ENCODE data around the gene ELMO3.

ELMO3 gene, protein sequence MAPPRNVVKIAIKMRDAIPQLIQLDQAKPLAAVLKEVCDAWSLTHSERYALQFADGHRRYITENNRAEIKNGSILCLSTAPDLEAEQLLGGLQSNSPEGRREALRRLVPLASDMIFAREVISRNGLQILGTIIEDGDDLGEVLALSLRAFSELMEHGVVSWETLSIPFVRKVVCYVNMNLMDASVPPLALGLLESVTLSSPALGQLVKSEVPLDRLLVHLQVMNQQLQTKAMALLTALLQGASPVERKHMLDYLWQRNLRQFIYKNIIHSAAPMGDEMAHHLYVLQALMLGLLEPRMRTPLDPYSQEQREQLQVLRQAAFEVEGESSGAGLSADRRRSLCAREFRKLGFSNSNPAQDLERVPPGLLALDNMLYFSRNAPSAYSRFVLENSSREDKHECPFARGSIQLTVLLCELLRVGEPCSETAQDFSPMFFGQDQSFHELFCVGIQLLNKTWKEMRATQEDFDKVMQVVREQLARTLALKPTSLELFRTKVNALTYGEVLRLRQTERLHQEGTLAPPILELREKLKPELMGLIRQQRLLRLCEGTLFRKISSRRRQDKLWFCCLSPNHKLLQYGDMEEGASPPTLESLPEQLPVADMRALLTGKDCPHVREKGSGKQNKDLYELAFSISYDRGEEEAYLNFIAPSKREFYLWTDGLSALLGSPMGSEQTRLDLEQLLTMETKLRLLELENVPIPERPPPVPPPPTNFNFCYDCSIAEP

DNA sequence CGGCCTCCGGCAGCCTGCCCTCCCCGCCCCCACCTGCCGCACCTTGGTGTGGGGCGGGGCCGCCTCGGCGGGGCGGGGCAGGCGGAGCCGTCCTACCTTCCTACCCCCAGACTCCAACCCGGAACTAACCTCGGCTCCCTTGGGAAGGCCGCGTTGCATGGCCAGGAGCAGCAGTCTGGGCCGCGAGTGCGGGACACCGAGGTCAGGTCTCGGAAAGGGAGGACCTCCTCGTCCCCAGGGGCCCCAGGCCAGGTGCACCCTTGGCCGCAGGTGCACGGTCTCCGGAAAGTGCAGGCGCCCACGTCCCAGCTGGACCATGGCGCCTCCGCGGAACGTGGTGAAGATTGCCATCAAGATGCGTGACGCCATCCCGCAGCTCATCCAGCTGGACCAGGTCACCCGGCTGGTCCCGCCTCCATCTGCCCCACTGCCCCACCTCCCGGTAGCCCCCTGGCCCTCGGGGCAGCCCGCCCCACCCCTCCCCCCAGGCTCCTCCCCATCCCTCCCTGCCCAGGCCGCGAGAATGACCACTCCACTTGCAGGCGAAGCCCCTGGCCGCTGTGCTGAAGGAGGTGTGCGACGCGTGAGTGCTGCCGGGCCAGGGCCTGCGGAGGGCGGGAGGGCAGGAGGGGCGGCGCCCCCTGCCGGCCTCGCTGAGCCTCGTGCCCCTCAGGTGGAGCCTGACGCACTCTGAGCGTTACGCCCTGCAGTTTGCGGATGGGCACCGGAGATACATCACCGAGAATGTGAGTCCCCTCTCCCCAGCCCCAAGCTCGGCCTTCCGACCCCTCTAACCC lies at the start of gene ELMO3:
Gene ELMO3 (plus strand): TSS at position 121 of the 797 bp plus-strand sequence. CDS start 196 bp downstream, at position 317.
- DNase-seq = no peak

DNA sequence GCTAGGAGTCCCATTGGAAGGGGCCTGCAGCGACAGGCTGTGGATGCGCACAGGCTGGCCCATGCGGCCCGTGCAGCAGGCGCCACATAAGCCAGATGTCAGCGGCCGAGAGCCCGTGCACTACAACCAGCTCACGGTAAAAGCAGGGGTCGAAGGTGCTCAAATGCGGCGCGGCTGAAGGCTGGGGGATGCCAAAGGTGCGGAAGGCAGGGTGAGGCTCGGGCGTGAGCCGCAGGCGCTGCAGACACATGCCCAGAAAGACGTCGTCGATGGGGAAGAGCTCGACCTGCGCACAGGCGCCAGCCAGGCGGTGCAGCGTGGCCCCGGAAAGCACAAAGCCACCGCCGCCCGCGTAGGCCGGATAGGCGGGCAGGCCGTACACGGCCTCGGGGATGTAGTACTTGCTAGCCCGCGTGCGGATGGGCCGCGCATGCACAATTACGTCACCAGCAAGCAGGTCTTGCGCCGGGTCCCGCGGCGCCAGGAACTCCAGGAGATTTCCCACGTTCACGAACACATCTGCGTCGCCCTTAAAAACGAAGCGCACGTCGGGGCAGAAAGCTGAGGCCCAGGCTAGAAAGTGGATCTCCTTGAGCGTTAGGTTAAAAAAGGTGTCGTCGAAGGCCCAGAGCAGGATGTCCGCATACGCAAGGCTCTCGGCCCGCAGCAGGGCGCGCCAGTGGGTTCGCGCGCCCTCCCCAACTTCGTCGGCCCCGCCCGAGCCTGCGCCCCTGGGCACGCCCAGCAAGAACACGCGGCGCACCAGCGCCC lies 49.5 kb upstream of the ELMO3 start:
- DNase-seq = no peak

DNA sequence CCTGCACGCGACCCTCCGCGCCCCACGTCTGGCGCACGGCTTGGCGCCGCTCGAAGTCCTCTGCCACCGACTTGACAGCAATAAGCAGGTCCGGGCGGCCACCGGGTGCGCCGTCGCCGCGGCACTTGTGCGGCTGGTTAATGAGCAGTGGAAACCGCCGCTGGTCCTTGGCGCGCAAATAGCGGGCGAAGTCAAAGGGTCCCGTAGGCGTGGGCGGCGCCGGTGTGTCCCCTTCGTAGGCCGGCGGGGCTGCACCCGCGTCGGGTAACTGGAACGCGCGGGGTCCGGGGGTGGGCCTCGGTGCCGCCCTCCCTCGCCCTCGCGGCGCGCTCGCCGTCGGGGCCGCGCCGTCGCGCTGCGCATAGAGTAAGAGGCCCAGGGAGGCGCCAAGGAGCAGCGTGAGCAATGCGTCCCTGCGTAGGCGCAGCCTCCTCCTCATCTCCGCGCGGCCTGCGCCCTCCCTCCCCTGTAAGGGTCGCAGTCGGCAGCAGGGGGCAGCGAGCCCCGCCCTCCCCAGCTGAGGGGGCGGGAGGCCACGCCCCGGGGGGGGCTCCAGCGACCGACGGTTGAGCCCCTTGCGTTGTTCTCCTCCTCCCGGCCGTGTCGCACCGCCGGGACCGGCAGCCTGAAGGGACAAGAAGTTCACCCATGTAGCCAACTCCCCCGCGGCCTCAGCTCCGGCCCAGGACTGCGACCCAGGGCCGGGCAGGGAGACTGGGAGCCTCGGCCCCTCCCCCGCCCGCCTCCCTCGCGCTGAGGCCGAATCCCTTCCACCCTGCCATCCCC lies 48.7 kb upstream of the ELMO3 start:
- DNase-seq = peak; percentile 51 to 62

DNA sequence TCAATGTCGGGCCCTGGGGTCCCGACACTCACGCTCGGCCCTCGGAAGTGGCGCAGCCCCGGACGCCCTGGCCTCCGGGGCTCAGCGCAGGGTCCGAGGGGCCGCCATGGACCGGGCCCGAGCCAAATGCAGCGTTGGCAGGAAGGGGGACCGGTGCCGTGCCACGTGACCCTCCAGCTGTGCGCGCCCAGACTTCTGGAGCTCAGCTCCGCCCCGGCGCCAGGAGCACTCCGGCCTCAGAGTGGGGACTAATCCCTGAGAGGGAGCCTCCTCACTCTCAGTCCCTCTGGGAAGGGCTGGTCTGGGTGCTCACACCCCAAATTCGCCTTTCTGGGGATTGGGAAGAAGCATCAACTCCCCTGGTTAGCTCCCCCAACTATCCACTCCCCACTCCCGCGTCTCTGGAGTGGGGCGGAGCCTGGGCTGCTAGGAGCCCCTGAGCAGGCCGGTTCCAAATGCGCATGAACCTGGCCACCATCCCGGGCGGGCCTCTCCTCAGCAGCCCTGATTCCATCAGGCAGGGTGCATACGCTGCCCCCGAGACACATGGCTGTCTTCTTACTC lies 48.0 kb upstream of the ELMO3 start, which contains the start of gene B3GNT9:
Gene B3GNT9 (minus strand): TSS at position 166 of the 564 bp plus-strand sequence. CDS start 513 bp downstream, outside the sequence.
- DNase-seq = no peak

DNA sequence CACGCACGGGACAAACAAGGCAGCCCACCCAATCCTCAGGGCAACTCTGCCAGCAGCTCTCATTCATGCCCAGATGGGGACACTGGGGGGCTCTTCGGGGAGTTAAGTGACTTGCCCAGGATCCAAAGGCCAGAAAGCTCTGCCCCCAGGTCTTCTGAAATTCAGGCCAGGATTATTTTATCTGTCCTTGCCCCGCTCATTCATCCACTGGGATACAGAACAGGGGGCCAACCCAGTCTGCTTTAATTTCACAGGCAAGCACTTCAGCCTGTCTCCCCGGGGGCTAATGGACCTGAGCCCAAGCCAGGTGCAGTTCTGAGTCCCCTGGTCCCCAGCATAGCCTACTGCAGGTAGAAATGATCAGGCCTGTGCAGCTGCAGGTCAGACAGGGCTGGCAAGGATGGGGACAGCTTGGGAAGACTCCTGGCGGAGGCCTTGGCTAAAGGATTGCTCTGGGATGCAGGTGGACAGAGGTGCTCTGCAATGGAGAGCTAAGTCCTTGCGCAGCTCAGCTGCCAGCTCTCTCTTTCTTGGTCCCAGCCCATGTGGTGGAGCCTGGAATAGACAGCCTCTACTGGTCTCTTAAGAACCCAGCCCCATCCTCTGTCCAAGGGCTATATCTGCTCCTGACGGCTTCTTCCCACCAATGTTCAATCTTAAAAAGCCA lies 47.4 kb upstream of the ELMO3 start:
- no peak for DNase-seq

DNA sequence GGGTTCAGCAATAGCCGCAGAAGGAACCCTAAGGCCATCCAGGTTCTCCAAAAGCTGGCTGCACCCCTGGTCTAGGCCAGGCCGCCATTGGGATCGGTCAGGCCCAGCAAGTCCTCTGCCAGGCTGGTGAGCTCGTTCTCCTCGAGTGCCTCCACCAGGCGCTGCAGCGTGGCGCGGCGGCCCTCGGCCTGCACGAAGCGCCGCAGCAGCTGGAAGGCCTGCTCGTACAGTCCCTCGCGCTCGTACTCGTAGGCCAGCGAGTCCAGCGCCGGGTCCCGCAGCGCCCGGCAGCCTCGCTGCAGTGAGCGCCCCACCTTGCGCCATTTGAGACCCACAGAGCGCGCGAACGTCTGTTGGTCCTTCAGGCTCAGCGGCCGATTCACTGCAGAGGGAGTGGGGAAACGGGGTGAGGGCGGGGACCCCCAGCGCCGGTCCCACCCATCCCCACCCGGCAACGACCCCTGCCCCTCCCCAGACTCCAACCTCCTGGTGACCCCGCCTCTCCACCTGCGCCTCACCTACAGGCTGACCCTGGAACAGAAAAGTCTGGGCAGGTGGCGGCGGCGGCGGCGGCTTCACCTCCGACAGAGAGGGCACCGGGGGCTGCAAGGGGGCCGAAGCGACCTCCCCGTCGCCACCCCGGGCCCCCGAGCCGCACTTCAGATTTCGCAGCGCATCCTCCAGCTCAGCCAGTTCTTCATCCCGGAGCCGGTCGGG lies 44.2 kb upstream of the ELMO3 start:
- DNase-seq = no peak

DNA sequence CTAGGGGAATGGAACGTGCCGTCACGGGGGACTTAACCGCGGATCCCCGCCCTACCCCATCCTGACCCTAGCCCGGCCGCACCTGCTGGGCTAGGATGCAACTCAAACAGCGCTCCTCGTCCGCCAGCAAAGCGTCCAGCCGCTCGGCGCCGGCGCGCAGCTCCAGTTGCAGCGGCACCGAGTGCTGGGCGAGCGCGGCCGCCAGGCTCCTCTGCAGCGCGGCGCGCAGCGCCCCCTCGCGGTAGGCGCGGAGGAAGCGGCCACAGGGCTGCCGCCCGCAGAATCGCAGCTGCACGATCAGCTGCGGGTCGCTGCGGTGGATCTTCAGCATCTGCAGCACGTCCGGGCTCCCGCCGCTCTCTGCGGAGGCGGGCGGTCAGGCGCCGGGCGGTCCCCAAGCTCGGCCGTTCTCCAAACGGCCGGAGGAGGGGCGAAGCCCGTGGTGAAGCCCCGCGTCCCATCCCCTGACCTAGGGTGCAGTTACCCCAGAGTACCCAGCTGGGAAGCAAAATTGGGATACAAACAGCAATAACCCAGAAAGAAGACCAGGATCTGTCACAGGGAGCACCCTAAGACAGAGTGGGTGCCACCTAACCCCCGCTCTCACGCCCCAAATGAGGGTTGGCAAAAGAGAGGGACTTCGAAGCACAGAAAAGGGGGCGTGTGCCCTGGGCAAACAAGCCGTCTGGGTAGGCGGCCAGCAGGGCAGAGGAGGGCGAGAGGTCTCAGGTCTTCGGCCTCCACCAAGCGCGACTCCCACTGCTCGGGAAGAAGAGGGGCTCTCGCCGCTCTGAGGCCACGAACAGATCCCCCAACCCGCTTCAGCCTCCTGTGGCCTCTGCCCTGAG lies 43.4 kb upstream of the ELMO3 start:
- peak; percentile 66 to 68 for DNase-seq

DNA sequence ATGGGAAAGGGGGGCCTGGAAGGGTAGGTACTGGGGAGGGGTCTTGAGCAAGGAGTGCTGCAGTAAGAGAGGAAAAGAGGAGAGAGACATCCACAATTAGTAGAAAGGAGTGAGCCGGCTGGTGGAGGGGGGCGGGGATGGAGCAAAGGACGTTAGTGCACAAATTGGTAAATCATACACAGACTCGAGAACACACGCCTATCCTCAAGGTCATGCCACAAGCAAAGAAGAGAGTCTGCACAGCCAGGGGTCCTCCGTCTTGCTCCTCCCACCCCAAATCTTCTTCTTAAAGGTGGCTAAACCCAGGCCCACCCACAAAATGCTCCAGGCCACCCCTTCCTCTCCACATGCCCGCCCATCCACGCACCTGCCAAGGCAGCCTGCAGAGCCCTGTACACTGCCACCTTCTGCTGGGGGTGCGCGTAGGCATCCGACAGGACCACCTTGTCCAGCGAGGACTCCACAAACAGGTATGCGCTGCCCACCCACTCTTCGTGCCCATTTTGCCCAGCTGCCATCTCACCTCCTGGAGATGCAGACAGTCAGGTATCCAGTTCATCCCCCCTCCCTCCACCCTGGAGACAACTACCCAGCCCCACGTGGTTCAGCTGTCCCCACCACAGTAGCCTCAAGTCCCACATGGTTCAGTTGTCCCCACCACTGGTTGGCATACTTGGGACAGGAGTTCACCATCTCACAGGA lies 42.6 kb upstream of the ELMO3 start:
- no peak for DNase-seq

DNA sequence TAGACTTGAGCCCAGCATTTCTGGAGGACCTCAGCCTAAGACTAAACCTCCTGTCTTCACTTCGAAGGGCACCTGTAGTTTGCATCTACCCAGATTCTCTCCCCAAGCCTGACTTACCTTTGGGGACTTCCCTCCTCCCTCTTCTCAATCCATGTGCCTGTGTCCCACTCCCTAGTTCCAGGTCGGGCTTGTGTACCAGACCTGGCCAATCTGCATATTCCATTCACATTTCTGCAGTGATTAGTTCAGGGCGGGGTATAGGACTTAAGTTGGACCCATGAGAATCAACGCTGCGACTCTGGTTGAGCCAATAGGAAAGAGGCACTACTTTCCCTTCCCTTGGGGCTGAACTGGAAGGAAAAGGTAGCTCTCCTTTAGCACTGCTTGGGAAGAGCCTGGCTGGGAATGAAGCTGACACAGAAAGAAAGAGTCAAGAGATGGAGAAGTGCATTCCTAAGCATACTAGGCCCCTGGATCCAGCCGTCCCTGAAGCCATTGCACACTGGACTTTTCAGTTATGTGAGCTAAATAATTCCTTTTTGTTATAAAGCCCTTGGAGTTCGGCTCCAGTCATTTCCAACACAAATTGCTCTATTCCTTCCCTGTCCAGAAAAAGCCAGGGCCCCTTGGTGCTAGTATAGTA lies 41.7 kb upstream of the ELMO3 start:
- DNase-seq = no peak

DNA sequence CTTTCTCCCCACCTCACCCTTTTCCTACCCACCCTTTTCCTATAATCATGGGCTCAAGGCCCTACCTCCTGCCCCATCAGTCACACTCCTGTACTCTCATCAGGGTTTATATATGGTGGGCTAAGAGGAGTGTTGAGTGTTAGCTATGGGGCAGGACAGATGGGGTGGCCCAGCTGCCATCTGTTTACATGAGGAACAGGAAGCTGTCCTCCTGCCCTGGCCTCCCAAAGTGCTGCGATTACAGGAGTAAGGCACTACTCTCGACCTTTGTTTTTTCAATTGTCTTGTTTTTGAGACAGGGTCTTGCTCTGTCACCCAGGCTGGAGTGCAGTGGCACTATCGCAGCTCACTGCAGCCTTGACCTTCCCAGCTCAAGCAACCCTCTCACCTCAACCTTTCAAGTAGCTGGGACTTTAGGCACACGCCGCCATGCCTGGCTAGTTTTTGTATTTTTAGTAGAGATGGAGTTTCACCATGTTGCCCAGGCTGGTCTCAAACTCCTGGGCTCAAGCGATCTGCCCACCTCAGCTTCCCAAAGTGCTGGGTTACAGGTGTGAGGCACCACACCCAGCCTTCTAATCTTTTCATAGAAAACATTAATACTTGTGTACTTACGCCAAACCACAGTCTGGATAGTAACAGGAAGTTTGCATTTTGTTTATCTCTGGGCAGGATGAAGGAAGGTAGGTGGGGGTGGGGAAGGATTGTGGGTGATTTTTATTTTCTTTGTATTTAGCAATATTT lies 40.9 kb upstream of the ELMO3 start:
- no peak for DNase-seq

DNA sequence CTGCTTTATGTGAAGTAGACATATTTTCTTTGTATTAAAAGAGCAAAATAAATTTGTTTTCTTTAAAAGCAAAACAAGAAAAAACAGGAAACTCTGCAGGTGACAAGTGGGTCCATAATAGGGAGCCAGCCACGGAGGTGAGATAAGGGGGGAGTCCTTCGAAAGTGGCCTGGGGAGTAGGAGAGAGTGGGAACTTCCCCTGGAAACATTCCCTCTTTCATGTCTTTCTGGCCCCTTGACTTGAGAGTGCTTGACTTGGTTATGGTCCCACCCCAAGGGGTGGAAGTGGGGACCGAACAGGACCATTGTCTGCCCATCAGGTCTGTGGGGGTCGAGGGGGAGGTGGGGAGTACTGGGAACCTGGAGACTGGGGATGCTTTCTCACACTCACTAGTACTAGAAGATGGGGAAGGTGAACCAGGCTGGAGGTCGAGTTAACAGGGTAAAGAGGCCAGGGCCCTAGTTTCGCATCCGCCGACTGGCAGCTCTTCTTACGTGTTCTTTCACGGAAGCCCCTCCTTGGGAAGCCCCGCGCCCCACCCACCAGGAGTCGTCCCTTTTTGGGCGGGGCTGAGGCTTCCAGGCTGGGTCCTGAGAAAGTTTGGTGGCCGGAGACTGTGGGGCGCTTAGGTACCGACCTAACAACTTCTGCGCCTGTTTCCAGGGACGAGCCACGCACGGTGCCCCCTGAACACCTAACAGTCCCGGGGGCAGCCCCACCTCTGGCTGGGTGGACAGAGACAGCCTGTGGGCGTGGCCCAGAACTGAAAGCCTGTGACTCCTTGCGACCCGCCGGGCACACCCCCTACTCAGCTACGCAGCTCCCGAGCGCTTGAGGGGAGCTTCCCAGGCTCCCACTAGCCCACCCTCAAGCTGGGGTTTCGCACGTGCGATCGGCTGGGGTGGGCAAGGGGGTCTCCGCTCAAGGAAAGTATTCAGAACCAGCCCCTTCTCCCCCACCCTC lies 40.0 kb upstream of the ELMO3 start:
- DNase-seq = peak; percentile 79 to 80

DNA sequence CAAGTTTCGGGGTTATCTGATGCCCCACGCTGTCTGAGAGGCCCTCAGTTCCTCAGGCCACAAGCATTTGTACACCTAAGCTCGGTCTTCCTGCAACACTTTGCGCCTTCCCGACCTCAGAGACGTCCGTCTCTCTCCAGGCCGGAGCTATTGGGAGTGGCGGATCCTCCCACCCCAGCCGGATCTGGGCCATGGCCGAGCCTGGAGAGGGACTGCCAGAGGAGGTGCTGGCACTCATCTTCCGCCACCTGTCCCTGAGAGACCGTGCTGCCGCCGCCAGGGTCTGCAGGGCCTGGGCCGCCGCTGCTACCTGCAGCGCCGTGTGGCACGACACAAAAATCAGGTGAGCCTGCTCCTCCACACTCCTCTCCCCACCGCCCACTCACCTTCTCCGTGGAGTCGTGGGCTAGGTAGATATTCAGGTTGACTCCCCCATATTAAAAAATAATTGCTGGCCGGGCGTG lies 37.3 kb upstream of the ELMO3 start:
- DNase-seq = no peak

DNA sequence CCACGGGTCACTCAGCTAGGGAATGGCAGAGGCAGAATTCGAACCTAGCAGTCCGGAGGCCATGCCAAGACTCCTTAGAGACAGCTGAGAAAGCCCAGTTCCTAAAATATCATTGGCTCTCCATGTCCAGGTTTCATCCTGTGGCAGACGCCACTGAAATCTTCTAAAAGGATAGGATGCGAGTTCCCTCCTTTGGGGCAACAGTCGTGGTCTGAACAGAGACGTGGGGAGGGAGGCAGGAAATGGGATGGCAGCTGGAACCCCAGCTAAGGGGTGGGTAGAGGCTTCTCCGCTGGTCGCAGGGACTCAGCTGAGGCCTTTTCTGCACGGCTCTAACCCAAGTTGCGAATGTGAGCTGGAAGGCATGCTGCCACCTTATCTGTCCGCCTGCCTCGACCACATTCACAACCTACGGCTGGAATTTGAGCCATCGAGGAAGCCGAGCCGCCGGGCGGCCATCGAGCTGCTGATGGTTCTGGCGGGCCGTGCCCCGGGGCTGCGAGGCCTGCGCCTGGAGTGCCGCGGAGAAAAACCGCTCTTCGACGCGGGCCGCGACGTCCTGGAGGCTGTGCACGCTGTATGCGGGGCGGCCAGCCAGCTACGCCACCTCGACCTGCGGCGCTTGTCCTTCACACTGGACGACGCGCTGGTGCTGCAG lies 36.3 kb upstream of the ELMO3 start:
- DNase-seq = no peak

DNA sequence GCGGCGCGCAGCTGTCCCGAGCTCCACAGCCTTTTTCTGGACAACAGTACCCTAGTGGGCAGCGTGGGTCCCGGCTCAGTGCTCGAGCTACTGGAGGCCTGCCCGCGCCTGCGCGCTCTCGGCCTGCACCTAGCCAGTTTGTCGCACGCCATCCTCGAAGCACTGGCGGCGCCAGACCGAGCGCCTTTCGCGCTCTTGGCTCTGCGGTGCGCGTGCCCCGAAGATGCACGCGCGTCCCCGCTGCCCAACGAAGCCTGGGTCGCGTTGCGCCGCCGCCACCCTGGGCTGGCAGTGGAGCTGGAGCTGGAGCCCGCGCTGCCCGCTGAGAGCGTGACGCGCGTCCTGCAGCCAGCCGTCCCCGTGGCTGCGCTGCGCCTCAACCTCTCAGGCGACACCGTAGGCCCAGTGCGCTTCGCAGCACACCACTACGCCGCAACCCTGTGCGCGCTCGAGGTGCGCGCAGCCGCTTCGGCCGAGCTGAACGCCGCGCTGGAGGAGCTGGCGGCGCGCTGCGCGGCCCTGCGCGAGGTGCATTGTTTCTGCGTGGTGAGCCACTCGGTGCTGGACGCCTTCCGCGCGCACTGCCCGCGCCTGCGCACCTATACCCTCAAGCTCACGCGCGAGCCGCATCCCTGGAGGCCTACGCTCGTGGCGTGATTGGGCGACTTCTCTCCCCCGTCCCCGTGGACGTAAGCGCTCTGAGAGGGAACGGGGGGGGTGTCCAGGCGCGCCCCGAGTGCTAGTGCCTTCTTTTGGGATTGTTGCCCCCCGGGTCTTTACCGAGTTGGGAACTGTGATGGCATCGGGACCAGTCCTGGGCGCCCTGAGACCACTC lies 35.5 kb upstream of the ELMO3 start:
- DNase-seq = peak; percentile 27 to 33
